HPDE6-E6E7 (cell line): Measurements from ENCODE around the gene NEO1.

Experiments used
- DNase-seq: peaks from one replicate; pipeline ENCODE4 v3.0.0; 2011; ENCODE audit warnings: missing footprints; ENCODE audit errors: extremely low spot score

Gene NEO1

DNA sequence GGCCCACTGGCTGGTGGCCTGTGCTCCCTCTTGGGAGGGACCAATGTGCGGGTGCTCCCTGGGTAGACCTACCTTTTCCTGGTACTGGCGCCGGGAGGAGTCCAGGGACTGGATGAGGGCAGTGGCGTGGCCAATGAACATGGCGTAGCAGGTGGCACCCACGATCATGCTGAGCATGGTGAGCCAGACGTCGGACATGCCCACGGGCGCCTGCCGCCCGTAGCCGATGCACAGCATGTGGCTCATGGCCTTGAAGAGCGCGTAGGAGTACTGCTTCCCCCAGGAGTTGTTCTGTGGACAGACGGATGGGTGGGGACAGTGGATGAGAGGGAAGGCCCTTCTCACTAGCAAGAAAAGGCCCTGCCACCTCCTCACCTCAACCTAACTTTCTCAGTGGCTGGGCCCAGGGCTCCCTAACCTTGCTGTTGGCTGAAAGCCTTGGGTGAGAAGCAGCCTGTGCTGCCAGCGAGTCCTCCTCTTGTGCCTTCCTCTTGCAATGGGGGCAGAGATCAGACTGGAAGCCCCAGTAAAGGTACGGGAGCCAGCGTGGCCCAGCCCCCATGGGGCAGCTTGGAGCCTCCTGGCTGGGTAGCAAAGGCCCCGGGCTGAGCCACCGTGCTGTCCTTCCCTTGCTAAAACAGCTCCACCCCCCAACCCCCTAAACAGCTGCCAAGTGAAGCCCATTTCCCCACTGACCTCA is 277.4 kb downstream of the NEO1 start:
- DNase-seq: no peak

DNA sequence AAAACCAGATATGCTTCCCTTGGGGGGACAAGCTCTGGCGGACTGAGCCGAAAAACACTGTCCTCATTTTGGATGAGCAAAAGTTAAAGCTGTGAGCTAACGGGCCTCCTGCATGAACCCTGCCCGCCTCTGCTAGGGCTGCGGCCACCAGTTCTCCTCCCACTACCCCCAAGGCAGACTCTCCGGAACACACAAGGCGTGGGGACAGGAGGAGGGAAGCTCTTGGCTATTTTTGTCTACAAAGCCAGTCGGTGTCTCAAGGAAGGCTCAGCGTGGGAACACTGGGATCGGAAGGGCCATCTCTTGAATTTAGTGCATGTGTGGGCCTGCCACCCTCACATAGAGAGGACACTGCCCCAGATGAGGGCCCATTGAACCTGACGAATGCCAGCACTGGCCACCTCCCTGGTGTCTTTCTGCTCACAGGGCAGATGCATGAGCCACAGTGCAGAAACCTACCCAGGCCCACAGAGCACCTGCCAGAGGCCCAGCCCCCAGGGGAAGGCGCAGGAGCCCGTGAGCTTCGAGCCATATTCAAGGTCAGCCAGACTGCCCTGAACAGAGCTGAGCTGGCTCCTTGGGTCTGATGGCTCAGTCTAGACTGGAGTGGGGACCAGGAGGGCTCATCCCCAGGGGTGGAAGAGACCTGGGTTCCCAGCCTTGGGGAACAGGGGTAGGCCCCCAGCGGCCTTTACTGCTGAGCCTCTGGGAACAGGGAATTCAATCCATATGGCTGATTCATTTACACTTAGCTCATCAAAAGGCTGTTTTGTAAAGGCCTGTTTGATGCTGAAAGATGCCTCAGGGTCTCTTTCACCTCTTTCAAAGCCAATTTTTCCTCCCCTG is 278.2 kb downstream of the NEO1 start:
- DNase-seq: no peak

DNA sequence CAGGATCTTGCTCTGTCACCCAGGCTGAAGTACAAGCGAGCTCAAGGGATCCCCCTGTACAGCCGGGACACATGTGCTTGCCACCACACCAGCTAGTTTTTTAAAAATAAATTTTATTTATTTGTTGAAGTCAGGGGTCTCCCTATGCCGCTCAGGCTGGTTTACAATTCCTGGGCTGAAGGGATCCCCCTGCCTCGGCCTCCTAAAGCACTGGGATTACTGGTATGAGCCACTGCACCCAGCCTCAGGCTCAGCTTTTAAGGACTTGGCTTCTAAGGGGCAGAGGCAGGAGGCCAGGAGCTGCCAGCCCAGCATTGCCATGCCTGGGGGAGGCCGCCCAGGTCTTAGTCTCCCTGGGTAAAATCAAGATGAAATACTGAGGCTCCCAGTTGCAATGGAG is 279.2 kb downstream of the NEO1 start:
- no peak for DNase-seq

DNA sequence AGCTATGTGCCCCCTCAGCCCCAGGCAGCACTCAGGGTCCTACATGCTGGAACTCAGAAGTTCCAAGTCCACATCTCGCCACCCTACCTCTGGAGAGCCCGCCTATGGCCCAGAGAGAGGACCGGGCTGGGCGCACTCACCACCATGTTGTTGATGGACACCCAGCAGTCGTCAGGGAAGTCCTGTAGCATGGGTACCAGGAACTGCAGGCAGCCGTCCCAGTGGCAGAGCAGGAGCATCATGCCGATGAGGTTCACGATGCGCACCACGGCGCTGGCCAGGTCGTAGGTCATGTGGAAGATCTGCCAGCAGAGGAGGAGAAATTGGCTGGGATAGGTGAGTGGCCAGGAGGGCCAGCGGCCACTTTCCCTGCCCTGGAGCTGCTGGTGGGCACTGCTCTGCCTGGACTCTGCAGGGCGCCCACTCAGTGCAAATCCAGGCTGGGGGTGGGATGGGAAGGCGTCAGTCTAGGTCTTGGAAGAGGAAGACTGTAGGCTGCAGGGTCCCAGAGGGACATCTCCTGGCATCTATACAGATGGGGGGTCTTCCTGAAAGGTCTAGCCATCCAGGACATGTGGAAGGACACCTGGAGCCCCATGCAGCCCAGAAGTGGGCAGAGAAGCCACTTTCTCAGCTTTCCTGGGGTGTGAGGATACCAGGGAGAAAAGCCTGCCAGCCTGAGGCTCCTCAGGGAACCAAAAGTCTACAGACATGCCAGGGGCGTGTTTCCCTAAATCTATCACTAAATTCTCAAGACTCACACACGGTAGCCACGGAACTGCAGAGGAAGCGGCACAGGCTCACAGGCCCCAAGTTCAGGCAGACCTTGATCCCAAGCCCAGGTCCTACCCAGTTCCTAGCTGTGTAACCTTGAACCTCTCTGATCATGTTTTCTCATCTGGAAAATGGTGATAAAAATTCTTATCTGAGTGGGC is 280.0 kb downstream of the NEO1 start:
- no peak for DNase-seq

DNA sequence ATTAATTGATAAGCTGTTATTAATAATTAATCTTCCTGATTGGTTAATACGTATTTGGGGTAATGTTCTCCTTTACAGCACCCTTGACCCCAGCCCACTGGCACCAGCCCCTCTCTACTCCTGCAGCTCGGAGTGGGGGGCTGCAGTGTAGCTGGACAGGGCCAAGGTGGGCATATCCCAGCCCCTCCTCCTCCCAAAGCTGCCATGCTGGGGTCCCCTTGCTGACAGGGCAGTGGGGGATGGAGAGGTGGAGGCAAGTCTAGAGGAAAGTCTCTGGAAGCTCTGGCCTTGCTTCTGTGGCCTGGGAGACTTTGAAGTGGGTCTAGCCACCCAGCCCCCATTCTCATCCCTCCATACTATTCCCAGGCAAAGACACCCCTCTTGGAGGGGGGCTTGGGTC is 280.7 kb downstream of the NEO1 start:
- DNase-seq: no peak

DNA sequence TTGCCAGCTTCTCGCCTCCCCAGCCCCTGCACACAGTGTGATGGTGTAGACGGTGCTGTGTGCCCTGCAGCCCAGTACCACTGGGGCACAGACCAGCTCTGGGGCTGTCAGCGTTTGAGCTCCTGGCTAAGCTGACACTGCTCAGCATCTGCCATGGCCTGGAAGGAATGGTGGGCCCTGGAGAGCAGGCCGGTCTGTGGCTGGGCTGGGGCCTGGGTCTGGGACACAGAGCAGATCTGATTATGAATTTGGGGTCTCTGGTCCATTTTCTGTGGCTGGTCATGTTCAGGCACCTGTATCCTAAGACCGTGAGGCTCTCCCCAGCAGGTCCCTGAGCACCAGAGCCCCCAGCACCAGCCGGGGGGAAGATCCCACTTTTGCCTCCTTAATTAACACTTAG is 281.8 kb downstream of the NEO1 start:
- no peak for DNase-seq

DNA sequence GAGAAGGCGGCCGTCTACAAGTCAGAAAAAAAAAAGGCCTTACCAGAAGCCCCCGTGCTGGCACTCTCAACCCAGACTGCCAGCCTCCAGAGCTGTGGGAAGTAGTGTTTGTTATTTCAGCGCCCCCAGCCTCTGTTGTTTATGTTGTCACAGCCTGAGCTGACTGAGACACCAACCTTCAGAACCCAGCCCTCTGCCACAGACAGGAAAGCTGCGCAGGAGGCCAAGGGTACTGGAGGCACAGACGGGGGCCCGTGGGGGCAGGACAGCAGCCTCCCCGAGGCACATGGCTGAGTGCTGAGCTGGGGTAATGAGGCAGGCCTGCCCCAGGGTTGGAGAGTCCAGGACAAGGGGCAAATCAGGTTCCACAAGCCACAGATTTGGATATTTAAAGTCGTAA is 282.8 kb downstream of the NEO1 start:
- no peak for DNase-seq

DNA sequence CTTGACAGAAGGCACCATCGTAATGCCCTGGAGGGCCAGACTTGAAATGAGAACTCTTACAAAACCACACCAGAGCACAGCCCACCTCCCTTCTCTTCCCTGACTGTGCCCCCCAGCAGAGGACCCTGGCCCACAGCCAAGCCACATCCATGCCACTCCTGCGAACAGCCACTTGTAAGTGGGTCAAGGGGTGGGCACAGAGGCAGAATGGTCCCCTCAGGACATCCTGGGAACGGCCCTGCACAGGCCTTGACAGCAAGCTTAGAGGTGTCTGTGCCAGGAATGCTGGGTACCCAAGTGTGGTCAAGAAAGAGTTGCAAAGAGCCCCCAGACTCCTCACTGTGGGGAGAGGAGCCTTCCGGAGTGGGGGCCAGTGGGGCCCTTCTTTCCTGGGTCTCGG is 283.2 kb downstream of the NEO1 start:
- no peak for DNase-seq

DNA sequence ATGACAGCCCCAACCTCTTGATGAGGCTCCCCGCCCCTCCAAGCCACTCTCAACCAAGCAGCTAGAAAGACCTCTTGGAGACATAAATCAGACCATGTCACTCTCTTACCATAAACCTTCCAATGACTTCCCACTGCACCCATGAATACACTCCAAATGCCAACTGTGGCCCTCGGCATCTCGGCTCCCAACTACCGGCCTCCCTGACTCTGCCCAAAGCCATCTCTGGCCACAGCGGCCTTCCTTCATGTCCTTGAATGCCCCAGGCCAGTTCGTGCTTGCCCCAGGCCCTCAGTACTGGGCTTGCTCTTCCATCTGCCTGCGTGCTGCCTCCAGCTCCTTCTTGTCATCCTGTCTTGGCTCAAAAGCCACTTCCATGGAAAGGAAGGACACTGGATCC is 284.5 kb downstream of the NEO1 start:
- DNase-seq: no peak

DNA sequence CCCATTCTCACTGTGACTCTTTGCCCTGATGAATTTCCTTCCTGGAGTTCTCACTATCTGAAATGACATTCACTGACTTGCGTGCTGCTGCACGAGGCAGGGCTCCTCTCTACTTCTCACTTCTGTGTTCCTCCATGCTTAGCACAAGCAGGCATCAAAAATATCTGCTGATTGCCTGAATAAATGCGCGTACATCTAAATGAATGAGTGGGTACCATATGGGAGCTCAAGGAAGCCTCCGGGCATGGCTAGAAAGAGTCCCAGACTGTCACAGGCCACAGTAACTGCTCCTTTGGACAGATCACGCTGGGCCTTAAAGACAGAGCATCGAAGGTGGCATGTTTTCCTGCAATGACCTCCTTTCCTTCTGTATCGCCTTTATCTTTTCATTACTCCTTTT is 284.9 kb downstream of the NEO1 start:
- no peak for DNase-seq

DNA sequence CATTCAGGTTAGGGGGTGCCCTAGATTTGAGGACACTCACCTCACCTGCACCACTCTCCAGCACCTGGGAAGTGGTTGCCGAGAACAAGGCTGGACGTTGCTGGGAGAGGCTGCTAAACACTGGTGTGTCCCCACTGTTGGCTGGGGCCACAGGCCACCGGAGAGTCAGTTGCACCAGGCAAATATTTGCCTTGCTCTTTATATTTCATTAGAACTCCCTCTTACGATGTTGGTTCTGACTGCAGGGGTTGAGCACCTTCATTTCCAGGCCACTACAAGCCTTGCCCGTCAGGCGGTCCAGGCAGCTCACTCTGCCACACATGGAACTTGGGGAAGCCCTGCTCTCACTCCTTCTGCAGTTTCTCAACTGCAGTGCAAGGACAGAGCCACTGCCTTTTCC is 285.8 kb downstream of the NEO1 start:
- no peak for DNase-seq

DNA sequence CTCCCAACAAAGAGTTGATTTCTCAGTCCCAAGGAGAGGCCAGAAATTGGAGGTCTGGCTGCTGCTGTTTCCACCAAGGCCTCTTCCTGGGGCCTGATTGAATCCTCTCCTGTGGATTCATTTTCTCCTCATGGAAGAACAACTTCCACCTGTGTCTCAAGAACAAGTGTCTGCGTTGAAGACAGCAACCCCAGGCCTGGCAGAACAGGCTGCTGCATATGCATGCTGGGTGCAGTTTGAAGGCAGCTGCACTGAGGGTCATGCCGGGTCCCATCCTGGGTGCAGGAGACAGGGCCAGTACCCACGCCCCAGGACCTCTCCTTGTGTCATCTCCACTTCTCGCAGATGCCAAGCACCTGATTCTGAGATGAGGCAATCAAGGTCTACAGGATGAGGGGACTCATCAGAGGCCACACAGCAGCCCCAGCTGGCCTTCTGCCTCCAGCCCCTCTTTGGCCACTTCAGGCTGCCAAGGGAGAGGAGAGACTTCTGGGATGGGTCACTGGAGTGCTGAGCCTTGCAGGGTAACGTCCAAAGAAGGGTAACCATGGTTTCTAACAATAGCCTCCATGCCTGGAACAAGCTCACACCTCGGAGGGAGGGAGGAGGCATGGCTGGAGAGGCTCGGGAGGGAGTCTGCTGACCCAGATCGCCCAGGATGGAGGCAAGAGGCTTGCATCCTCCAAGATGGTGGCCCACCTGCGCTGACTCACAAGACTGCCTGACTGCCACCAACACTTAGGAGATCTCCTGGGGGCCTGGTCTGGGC is 286.5 kb downstream of the NEO1 start:
- DNase-seq: no peak

DNA sequence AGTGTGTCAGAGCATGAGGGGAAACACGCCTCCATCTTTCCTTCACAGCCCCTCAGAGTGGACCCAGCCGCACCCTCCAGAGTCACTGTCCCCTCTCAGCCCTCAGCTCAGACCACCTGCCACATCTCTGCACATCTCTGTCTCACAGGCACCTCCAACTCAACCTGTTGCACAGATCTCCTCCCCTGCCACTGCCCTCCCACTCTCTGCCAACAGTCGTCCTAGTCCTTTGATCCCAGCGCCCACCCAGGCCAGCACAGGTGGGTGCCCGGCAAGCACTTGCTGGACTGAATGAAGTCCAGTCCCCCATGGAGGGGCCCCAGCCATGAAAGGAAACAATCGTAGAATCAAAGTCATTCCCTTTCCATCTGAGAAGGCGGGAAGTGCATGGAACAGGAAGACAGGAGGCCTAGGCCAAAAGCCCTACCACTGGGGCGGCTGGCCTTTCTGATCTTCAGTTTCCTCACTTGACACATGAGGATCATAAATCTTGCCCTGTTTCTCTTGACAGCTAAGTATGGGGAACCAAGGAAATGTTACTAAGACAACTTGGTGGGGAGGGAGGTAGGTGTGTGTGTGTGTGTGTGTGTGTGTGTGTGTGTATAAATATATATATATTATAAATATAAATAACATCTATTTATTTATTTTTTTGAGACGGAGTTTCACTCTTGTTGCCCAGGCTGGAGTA is 288.4 kb downstream of the NEO1 start:
- no peak for DNase-seq

DNA sequence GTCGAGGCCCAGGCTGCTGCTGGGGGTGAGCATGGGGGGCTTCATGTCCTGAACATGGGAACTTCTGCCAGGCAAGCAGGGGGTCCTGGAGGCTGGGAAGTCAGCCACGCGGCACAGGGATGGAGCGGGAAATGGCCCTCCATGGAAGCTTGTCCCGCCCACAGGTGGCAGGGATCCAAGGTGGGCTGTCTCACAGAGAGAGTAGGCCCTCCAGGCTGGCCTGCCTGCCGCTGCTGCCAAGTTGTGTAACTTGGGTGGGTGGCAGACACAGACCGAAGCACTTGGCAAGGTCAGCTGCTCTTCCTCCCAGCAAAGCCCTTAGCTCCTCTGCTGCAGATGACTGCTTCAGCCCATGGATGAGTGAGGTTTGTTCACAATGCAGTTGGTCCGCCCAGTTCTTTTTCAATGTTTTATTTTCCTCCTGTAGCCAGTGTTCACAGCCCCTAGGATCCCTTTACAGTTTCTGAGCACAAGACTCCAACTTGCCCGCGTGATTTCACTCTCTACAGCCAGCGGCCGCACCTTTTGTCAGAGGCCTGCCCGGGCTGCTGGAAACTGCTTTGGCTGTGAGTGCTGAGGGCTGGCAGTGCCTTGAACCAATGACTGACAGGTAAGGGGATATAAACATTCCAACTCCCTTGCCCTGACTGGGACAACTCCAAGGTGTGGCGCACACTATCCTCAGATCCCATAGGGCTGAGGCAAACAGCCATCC is 289.8 kb downstream of the NEO1 start:
- DNase-seq: no peak

DNA sequence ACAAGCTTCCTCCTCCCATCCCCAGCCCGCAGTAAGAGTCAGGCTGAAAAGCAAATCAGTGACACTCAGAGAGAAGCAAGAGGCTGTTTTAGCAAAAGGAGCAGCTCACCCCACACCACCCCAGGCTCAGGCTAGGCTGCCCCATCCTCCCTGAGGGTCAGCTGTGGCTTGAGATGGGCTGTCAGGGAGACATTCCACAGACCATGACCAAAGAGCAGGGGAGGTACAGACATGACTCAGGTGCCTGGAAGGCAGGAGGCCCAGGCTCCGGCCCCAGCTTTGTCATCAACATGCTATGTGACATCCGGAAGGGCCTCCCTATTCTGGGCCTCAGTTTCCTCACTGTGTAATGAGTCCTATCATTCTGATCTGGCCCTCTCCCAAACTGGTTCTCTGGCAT is 291.8 kb downstream of the NEO1 start:
- DNase-seq: no peak

DNA sequence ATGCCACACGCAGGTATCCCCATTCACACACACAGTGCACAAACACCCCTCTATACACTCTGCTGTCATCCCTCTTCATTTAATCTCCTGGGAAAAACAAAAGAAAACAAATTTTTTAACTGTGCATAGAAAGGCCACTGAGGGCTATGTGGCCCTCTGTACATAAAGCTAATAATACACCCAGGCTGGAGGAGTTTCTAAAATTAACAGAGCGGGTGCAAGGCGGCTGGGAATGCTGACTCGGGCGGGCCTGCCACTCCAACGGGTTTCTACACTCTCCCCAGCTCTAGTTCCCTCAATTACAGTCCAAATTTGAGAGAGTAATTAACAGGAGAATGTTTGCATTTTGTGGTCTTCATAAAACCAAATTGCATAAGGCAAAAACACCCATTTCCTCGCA is 293.4 kb downstream of the NEO1 start:
- DNase-seq: no peak

DNA sequence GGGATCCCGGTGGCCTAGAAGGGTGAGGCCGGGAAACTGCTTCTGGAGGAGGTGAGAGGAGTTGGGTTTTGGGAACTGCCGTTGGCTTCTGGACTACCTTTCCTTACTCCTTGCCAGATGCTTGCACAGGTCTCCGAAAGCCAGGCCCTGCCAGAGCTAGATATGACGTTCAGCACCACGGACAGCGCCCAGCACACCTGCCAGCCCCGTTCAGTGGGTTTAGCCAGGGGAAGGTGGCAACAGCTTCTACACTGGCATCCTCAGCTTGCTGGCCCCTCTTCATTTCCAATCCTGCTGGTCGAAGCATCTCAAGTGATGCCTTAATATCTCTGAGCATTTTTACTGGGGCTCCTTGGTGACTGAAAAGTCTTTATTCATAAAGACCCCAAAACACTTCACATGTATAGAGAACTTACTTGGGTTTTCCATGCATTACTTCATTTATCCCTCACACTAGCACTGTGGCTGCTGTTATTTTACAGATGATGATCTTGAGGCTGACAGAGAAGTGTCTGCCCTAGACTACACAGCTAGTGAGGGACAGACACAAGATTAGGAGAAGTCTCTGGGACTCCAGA is 294.6 kb downstream of the NEO1 start:
- DNase-seq: peak; percentile 58

DNA sequence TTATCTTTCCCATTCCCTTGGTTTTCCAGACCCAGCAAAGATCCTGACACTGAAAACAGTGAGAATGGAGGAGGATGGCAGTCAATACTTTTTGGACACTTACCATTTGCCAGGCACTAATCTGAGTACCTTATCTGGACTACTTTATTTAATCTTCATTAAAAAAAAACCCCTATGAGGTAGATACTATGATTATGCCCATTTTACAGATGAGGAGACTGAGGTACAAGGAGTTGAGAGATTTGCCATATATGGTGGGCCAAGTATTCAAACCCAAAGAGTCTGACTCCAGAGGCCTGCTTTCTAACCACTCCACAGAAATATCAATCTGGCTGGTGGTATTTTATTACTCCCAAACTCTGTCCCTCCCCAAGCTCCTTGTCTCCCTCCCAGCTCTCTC is 296.9 kb downstream of the NEO1 start:
- no peak for DNase-seq

DNA sequence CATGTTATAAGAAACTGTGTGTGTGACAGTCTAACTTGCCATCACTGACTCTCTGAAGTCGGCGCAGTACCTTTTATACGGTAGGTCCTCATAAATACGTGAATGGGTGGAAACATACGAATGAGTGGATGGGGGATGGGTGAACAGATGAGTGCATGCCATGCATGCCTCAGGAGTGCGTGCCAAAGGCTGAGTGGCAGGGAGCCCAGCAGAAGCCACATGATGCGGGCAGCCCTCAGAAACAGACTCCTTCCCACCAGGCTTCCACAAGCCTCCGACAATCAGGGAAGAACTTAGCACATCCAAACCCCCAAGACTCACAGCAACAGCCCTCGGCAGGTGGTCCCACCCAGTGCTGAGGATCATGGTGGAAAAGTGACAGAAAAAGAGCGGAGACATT is 299.8 kb downstream of the NEO1 start:
- DNase-seq: no peak

DNA sequence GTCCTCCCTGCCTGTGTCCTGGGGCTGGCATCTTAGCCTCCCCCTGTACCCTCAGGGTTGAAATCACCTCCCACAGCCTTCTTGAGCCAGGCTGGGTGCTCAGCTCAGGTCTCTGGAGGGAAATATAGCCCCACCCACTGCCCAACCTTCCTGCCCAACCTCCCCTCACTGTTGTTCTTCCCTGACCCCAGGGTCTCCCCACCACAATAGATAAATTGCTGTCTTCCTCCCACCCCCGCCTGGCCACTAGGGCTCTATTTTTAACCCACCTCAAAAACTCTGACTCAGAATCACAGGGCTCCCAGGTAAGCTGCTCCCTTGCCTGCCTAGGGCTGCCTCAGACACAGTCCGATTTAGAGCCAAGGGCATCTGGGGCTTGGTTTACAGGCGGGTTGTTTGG is 301.5 kb downstream of the NEO1 start:
- no peak for DNase-seq
